Embryonic facial prominence (tissue), 1 donor: ENCODE results near the gene GRIN2C.
"Not testable (repeated sequence)": the region's sequence is repeated elsewhere in the genome, so short reads cannot be mapped to it uniquely, and the experiment has no call there.

Source experiments
- DNase-seq: peaks from one replicate; pipeline ENCODE4 v3.0.0-alpha.2; 2016; ENCODE audit errors: extremely low spot score

Gene GRIN2C

GRCh38 chr17:74879308-74879707 is 19.6 kb upstream of the GRIN2C start:
- DNase-seq: no peak

- no peak for DNase-seq
Measured at GRCh38 chr17:74878658-74879057, 19.0 kb upstream of the GRIN2C start.

- no peak for DNase-seq
Measured at GRCh38 chr17:74877592-74878548, 18.2 kb upstream of the GRIN2C start.

GRCh38 chr17:74875977-74876593 is 16.4 kb upstream of the GRIN2C start:
- no peak for DNase-seq

DNA sequence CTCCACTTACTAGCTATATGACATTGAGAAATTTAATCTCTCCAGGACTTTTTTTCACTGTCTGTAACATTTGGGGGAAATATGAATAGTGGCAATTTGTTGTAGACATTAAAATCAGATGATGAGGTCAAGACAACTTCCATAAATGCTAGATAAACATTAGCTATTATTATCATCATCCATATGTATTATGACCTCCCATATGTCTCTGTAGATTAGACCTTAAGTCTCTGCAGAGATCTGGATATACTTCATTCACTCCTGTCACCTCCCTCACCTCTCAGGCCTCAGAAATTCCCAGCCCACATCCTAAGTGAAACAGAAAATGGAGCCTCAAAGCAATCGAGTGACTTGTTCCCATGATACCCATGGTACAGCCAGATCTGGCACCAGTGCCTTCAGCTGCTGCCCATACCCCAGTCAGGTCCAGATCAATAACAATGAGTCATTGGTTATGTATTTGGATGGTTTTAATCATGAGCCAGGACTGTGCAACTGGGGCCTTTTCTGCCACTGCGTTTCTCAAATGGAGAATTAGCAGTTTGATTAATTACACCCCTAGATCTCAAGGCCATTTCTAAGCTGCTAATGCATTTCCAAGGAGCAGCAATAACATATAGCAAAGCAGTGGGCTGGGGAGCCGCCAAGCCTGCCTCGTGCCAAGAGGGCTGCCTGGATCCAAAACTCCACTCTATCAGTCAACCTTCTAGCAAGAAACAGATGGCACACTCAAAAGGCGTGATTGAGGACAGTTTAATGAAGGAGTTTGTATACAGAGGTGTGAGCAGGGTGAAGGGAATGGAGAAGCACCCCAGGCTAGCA is 15.7 kb upstream of the GRIN2C start:
- no peak for DNase-seq

GRCh38 chr17:74874615-74875037 is 14.9 kb upstream of the GRIN2C start:
- DNase-seq: no peak

DNA sequence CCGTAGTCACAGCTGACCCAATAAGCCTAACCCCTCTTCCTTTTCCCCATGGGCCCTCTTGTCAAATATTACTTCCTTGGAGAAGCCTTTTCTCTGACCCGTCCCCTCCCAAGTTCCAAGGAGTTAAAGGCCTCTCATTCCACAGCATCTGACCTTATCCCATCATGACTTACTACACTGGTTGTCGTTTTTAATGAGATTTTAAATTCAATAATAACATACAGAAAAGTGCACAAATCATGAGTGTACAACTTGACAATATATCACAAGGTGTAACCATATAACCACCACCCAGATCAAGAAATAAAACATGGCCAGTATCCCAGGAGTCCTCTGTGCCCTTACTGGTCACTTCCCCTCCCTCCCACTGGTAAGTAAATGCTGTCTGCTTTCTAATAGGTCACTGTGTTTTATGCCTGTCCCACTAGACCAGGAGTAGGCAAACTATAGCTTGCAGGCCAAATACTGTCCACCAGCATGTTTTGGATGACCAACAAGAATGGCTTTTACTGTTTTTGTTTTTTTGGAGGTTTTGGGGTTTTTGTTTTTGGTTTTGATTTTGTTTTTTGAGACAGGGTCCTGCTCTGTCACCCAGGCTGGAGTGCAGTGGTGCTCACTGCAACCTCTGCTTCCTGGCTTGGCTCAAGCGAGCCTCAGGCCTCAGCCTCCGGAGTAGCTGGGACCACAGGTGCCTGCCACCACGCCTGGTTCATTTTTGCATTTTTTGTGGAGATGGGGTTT is 14.4 kb upstream of the GRIN2C start:
- DNase-seq: no peak

- DNase-seq: peak; percentile 100
Measured at GRCh38 chr17:74873037-74873873, 13.6 kb upstream of the GRIN2C start.

- DNase-seq: no peak
Measured at GRCh38 chr17:74872313-74873036, 12.8 kb upstream of the GRIN2C start, which contains the start of gene FDXR. Gene FDXR (minus strand): TSS chr17:74872994. CDS start chr17:74872944, 50 bp downstream.

GRCh38 chr17:74871356-74872076 is 11.8 kb upstream of the GRIN2C start:
- DNase-seq: no peak

GRCh38 chr17:74870512-74870911 is 10.8 kb upstream of the GRIN2C start:
- no peak for DNase-seq

- not testable (repeated sequence) for DNase-seq
Measured at GRCh38 chr17:74870028-74870427, 10.3 kb upstream of the GRIN2C start.

DNA sequence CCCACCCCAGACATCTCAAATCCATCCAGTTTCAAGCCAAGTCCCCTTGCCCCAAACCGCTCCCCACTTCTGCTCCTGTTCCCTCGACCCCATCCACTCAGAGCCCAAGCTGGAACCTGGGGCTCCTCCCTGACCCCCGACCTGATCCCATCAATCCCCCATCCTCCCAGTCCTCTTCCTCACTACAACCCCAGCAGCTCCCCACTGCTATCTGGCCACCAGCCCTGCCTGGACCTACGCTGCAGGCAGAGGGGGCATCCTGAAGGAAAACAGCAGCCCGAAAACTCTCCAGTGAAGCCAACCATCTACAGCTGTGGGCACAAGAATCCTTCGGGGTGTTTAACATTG is 9.2 kb upstream of the GRIN2C start:
- no peak for DNase-seq

- no peak for DNase-seq
Measured at GRCh38 chr17:74868251-74868907, 8.7 kb upstream of the GRIN2C start.

DNA sequence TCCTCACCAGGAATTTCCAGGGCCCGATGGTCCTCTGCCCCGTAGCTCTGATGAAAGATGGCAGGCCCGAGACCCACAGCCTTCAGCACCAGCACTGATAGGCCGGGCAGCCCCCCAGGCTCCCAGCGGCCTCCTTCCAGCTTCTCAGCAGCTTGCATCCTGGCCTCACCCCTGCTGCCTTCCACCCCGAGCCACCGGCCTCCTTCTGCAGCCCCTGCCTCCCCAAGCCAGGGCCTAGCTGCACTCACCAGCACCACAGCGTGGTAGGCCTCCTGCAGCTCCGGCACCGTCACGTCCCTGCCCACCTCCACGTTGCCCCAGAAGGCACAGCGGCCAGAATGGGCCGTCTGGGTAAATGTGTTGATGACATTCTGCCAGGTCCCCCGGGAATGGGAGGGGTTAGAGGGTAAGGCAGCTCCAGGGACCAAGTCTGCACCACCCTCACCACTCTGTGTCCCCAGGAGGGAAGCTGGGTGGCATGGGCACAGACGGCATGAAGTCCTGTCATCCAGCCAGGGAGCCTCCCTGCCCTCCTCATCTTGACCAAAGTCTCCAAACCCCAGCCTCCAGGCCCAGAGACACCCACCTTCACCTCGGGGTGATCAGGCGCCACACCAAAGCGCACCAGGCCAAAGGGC is 6.6 kb upstream of the GRIN2C start:
- DNase-seq: no peak

GRCh38 chr17:74865504-74866197 is 6.0 kb upstream of the GRIN2C start:
- no peak for DNase-seq

DNA sequence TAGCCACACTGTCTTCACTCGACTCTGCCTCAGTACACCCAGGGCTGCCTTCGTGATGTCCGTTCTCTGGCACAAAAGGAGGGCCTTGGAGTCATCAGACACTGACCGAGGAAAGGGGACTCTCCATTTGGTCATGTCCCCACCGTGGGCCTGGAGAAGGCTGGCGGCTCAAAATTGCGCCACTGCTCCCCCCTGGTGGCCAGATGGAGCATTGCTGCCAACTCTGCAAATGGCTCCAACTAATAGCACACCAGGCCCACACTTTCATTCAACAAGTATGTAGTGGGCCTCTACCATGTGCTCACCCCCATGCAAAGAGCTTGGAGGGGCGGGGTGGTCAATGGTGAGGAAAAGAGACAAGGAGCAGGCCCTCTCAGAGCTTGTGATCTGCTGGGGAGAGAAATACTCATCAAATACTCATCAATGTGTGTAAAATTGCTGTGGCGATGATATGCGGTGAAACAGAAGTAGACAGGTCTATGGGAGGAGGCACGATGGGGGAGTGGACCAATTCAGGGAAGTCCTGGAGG is 5.2 kb upstream of the GRIN2C start:
- DNase-seq: peak; percentile 29
